Stomach (tissue), 9 donors: ENCODE data around the gene CACNA2D4. TPM values are rescaled to one million over a fixed set of nuclear protein-coding genes. Genes with fewer than 3 reads are reported as not detected.

Source experiments
- DNase-seq, 2 donors: peaks; one replicate each; pipeline versions ENCODE4 v3.0.0 to v3.0.0-alpha.2; 2013 to 2019
- H3K27ac ChIP-seq, 5 donors: fragments of 200-600 bp in 4 of 5; sonication (generic) in 4 of 5; one replicate each; pipeline ENCODE4 v1.5.1; 2013 to 2019; ENCODE audit warnings: mild to moderate bottlenecking in 1 of 5, moderate library complexity in 1 of 5
- H3K27me3 ChIP-seq, 3 donors: fragments of 200-600 bp; sonication (generic); one replicate each; pipeline ENCODE4 v1.5.1; 2017 to 2019; ENCODE audit warnings: mixed run types in 1 of 3
- H3K36me3 ChIP-seq, 4 donors: fragments of 200-600 bp; sonication (generic); 1 replicate in 3 of 4; 2 replicates in 1 of 4; pipeline ENCODE4 v1.5.1; 2016 to 2019
- H3K4me1 ChIP-seq, 4 donors: fragments of 200-600 bp; sonication (generic); one replicate each; pipeline ENCODE4 v1.5.1; 2016 to 2019
- H3K4me3 ChIP-seq, 4 donors: fragments of 200-600 bp; sonication (generic) in 3 of 4; one replicate each; pipeline ENCODE4 v1.5.1; 2016 to 2019; ENCODE audit warnings: mild to moderate bottlenecking in 1 of 4
- H3K9me3 ChIP-seq, 4 donors: fragments of 200-600 bp; sonication (generic); one replicate each; pipeline ENCODE4 v1.5.1; 2016 to 2019
- EP300 ChIP-seq: sonication (generic); formaldehyde crosslinking; IDR thresholded peaks from one replicate; pipeline ENCODE4 v1.6.1; 2017; ENCODE audit warnings: antibody characterized with exemption
- POLR2A ChIP-seq, 4 donors: fragments of 450-650 bp; IDR thresholded peaks; one replicate each; pipeline ENCODE4 v1.6.1; 2016; ENCODE audit warnings: antibody characterized with exemption in 4 of 4, control low read depth in 2 of 4, mild to moderate bottlenecking in 1 of 4, moderate library complexity in 1 of 4
- POLR2AphosphoS5 ChIP-seq, 3 donors: sonication (generic); formaldehyde crosslinking; IDR thresholded peaks; one replicate each; pipeline ENCODE4 v1.6.1; 2016; ENCODE audit warnings: antibody characterized with exemption in 3 of 3
- WGBS, 5 donors: extraction: QIAGEN DNeasy Blood & Tissue Kit in 3 of 5; methylation state at CpG; one replicate each; pipeline versions ENCODE4 v1.1.5 to v1.1.7; 2013 to 2018; 5-methylcytosine and 5-hydroxymethylcytosine counted together
- intact Hi-C: fragments of 100-400 bp; cut with DNase I; formaldehyde crosslinking; loops from one replicate; pipeline ENCODE4 v1.15.1; 2023; ENCODE audit warnings: low total_unique reads
- polyA plus RNA-seq, 3 donors: library from polyadenylated mRNA; stranded (reverse); fragments of 200-250 nt; gene quantifications; one replicate each; pipeline ENCODE4 v1.2.3, GENCODE V29; 2013
- total RNA-seq, 5 donors: library from RNA; depleted of rRNA; stranded (reverse); fragments of >200 nt; gene quantifications; one replicate each; pipeline versions ENCODE4 v1.1.0 to v1.2.3, GENCODE V29; 2014 to 2016
- TF ChIP-seq, protein P1 (sequence below), 7 experiments: fragments of 450-650 bp in 4 of 7; fragments of 200-600 bp in 3 of 7; sonication (generic) in 3 of 7; IDR thresholded peaks; one replicate each; pipeline ENCODE4 v1.5.1; 2016 to 2019; ENCODE audit warnings: antibody characterized with exemption in 7 of 7, control low read depth in 2 of 7, mild to moderate bottlenecking in 1 of 7
- donor health status: healthy with polysubstance abuse.
- donor health status: Bipolar disorder and iron deficiency.
- donor health status: healthy.

The CACNA2D4 gene
- total and polyA plus RNA-seq, 8 donors = 0.58 to 3.5 (median 1.8) TPM; not detected in 1

GRCh38 chr12:1919763-1920162 is 1.3 kb upstream of the CACNA2D4 start:
- TF ChIP-seq POLR2A (IDR thresholded peaks at IDR 0.05) (no peak), POLR2AphosphoS5 (IDR thresholded peaks at IDR 0.05) (no peak), EP300 (no peak)
- TF ChIP-seq, protein P1, sequence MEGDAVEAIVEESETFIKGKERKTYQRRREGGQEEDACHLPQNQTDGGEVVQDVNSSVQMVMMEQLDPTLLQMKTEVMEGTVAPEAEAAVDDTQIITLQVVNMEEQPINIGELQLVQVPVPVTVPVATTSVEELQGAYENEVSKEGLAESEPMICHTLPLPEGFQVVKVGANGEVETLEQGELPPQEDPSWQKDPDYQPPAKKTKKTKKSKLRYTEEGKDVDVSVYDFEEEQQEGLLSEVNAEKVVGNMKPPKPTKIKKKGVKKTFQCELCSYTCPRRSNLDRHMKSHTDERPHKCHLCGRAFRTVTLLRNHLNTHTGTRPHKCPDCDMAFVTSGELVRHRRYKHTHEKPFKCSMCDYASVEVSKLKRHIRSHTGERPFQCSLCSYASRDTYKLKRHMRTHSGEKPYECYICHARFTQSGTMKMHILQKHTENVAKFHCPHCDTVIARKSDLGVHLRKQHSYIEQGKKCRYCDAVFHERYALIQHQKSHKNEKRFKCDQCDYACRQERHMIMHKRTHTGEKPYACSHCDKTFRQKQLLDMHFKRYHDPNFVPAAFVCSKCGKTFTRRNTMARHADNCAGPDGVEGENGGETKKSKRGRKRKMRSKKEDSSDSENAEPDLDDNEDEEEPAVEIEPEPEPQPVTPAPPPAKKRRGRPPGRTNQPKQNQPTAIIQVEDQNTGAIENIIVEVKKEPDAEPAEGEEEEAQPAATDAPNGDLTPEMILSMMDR (IDR thresholded peaks at IDR 0.05) = no peak
- Histone ChIP-seq H3K4me1 (peaks cover 0 to 11% (median 9%) of the 10 kb centered on the region in 4 donors), H3K4me3 (no peak overlapping the region), H3K36me3 (no peaks in the 10 kb centered on the region), H3K27ac (no peak overlapping the region), H3K27me3 (peaks cover 0 to 7% (median 6%) of the 10 kb centered on the region in 3 donors), H3K9me3 (no peaks in the 10 kb centered on the region)
- intact Hi-C loops = loop anchor here (10.0 kb wide), 1 partner anchor 95 kb away; the partner anchor contains the start of gene LRTM2
- no peak for DNase-seq
- WGBS, 5 donors = 90 to 96% (median 94%) methylated on average over 3 of the region's 3 CpGs

GRCh38 chr12:1919284-1919683 is 832 bp upstream of the CACNA2D4 start:
- no peak overlapping the region for H3K27ac ChIP-seq
- no peaks in the 10 kb centered on the region for H3K36me3 ChIP-seq
- peaks cover 0 to 7% (median 6%) of the 10 kb centered on the region in 3 donors for H3K27me3 ChIP-seq
- DNase-seq = peak in 1 of 2 donors; percentile 0
- H3K9me3 ChIP-seq = no peaks in the 10 kb centered on the region
- intact Hi-C loops = loop anchor here (10.0 kb wide), 1 partner anchor 94 kb away; the partner anchor contains the start of gene LRTM2
- TF ChIP-seq EP300 = no peak
- TF ChIP-seq POLR2A (IDR thresholded peaks at IDR 0.05) = no peak
- TF ChIP-seq POLR2AphosphoS5 (IDR thresholded peaks at IDR 0.05) = no peak
- TF ChIP-seq, protein P1 (IDR thresholded peaks at IDR 0.05) = no peak
- H3K4me1 ChIP-seq = peaks cover 0 to 11% (median 9%) of the 10 kb centered on the region in 4 donors
- no peak overlapping the region for H3K4me3 ChIP-seq
- WGBS, 5 donors = 88 to 94% (median 92%) methylated on average over 5 of the region's 5 CpGs

DNA sequence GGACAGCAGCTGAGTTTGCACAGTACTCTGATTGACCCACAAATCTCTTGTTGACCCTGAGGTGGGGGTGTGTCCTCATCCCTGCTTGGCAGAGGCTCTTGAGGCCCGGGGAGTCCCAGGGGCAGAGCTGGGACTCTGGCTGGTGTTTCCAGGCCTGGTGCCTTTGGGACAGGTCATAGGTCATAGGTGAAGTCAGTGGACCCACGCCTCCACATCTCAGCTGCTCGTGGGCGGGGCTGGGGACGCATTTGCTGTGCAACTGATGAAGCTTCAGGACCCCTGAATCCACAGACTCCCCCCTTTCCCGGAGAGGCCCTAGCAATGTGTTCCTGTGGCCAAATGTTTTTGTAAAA is 408 bp upstream of the CACNA2D4 start:
- intact Hi-C loops = loop anchor here (10.0 kb wide), 1 partner anchor 94 kb away; the partner anchor contains the start of gene LRTM2
- no peak for TF ChIP-seq EP300
- TF ChIP-seq POLR2A (IDR thresholded peaks at IDR 0.05) = no peak
- TF ChIP-seq, protein P1 (IDR thresholded peaks at IDR 0.05) = no peak
- no peak for TF ChIP-seq POLR2AphosphoS5 (IDR thresholded peaks at IDR 0.05)
- peaks cover 0 to 11% (median 9%) of the 10 kb centered on the region in 4 donors for H3K4me1 ChIP-seq
- H3K27me3 ChIP-seq = peaks cover 0 to 7% (median 6%) of the 10 kb centered on the region in 3 donors
- WGBS, 5 donors = 69 to 89% (median 73%) methylated on average over 5 to 6 of the region's 6 CpGs
- no peaks in the 10 kb centered on the region for H3K9me3 ChIP-seq
- DNase-seq = peak; percentile 4 to 21
- H3K36me3 ChIP-seq = no peaks in the 10 kb centered on the region
- peak overlapping the region in 2 of 4 donors; percentile 28 to 32 for H3K4me3 ChIP-seq
- peak overlapping the region in 3 of 5 donors; percentile 66 to 77 (median 68) for H3K27ac ChIP-seq

- TF ChIP-seq POLR2A (IDR thresholded peaks at IDR 0.05) = no peak
- Histone ChIP-seq H3K4me3 (peak overlapping the region in 3 of 4 donors; percentile 13 to 32 (median 28)), H3K27ac (peak overlapping the region in 4 of 5 donors; percentile 7 to 77 (median 67)), H3K36me3 (no peaks in the 10 kb centered on the region), H3K27me3 (peaks cover 0 to 5% (median 4%) of the 10 kb centered on the region in 3 donors), H3K9me3 (no peaks in the 10 kb centered on the region), H3K4me1 (peaks cover 0 to 11% (median 9%) of the 10 kb centered on the region in 4 donors)
- DNase-seq = peak; percentile 23 to 24
- WGBS, 5 donors = 66 to 83% (median 81%) methylated on average over 20 to 22 of the region's 22 CpGs
- intact Hi-C loops = loop anchor here (10.0 kb wide), 1 partner anchor 93 kb away; the partner anchor contains the start of gene LRTM2
Measured at GRCh38 chr12:1917172-1918070, 1.0 kb downstream of the CACNA2D4 start.
